Muscle layer of duodenum (tissue), 2 donors: Measurements from ENCODE around the gene CUBN.
"Not testable (repeated sequence)": the region's sequence is repeated elsewhere in the genome, so short reads cannot be mapped to it uniquely, and the experiment has no call there.

Experiments
- H3K27ac ChIP-seq: one replicate; pipeline ENCODE4 v1.7.0; 2013; ENCODE audit warnings: mild to moderate bottlenecking, low read length
- H3K27me3 ChIP-seq: one replicate; pipeline ENCODE4 v1.7.0; 2013; ENCODE audit warnings: low read depth, mild to moderate bottlenecking, control low read depth, low read length
- H3K36me3 ChIP-seq, 2 donors: one replicate each; pipeline ENCODE4 v1.7.0; 2013; ENCODE audit warnings: low read length in 2 of 2, control low read depth in 1 of 2, mild to moderate bottlenecking in 1 of 2; ENCODE audit not compliant: insufficient read depth in 2 of 2, control insufficient read depth in 1 of 2
- H3K4me1 ChIP-seq, 2 donors: one replicate each; pipeline ENCODE4 v1.7.0; 2013; ENCODE audit warnings: low read length in 2 of 2, mild to moderate bottlenecking in 2 of 2, control low read depth in 1 of 2, moderate library complexity in 1 of 2; ENCODE audit not compliant: insufficient read depth in 2 of 2, control insufficient read depth in 1 of 2
- H3K4me3 ChIP-seq, 2 donors: one replicate each; pipeline ENCODE4 v1.7.0; 2013; ENCODE audit warnings: low read length in 2 of 2, low read depth in 1 of 2, mild to moderate bottlenecking in 1 of 2
- H3K9me3 ChIP-seq, 2 donors: one replicate each; pipeline ENCODE4 v1.7.0; 2013; ENCODE audit warnings: low read length in 2 of 2, control low read depth in 1 of 2, mild to moderate bottlenecking in 1 of 2; ENCODE audit not compliant: control insufficient read depth in 1 of 2
- donor health status: healthy.

Gene CUBN

GRCh38 chr10:17022896-17023295 lies 106.7 kb downstream of the CUBN start:
- H3K4me1 ChIP-seq: peaks cover 4 to 23% of the 10 kb centered on the region in 2 donors
- H3K36me3 ChIP-seq: peaks cover 0 to 19% of the 10 kb centered on the region in 2 donors
- H3K4me3 ChIP-seq: no peak overlapping the region
- H3K27me3 ChIP-seq: no peaks in the 10 kb centered on the region
- H3K27ac ChIP-seq: peak overlapping the region; percentile 89
- H3K9me3 ChIP-seq: peaks cover 0 to 2% of the 10 kb centered on the region in 2 donors

- Histone ChIP-seq H3K27me3 (no peaks in the 10 kb centered on the region), H3K4me3 (no peak overlapping the region), H3K27ac (peak overlapping the region; percentile 89), H3K36me3 (peaks cover 0 to 19% of the 10 kb centered on the region in 2 donors), H3K4me1 (peaks cover 4 to 23% of the 10 kb centered on the region in 2 donors), H3K9me3 (peaks cover 0 to 2% of the 10 kb centered on the region in 2 donors)
Observed at GRCh38 chr10:17022466-17022825, 107.2 kb downstream of the CUBN start.

GRCh38 chr10:17021656-17022465 lies 107.8 kb downstream of the CUBN start:
- Histone ChIP-seq H3K4me3 (no peak overlapping the region), H3K4me1 (peaks cover 4 to 23% of the 10 kb centered on the region in 2 donors), H3K27ac (no peak overlapping the region), H3K9me3 (peaks cover 0 to 2% of the 10 kb centered on the region in 2 donors), H3K36me3 (peaks cover 0 to 16% of the 10 kb centered on the region in 2 donors), H3K27me3 (no peaks in the 10 kb centered on the region)

- no peak overlapping the region for H3K27ac ChIP-seq
- no peak overlapping the region for H3K4me3 ChIP-seq
- H3K4me1 ChIP-seq: peaks cover 0 to 14% of the 10 kb centered on the region in 2 donors
- H3K9me3 ChIP-seq: peaks cover 0 to 2% of the 10 kb centered on the region in 2 donors
- no peaks in the 10 kb centered on the region for H3K27me3 ChIP-seq
- H3K36me3 ChIP-seq: peaks cover 0 to 7% of the 10 kb centered on the region in 2 donors
Observed at GRCh38 chr10:17019696-17020095, 109.9 kb downstream of the CUBN start.

- not testable (repeated sequence) for H3K4me3 ChIP-seq, H3K9me3 ChIP-seq, H3K27me3 ChIP-seq, H3K27ac ChIP-seq, H3K36me3 ChIP-seq
- H3K4me1 ChIP-seq: peaks cover 5 to 14% of the 10 kb centered on the region in 2 donors
Observed at GRCh38 chr10:17013131-17013983, 116.3 kb downstream of the CUBN start.

- not testable (repeated sequence) for H3K36me3 ChIP-seq, H3K4me3 ChIP-seq, H3K9me3 ChIP-seq, H3K27ac ChIP-seq, H3K27me3 ChIP-seq
- H3K4me1 ChIP-seq: peaks cover 5 to 17% of the 10 kb centered on the region in 2 donors
Observed at GRCh38 chr10:17012731-17013130, 116.9 kb downstream of the CUBN start.

- H3K36me3 ChIP-seq: no peaks in the 10 kb centered on the region
- H3K4me1 ChIP-seq: peaks cover 5 to 17% of the 10 kb centered on the region in 2 donors
- no peaks in the 10 kb centered on the region for H3K27me3 ChIP-seq
- no peak overlapping the region for H3K4me3 ChIP-seq
- H3K9me3 ChIP-seq: no peaks in the 10 kb centered on the region
- peak overlapping the region; percentile 58 for H3K27ac ChIP-seq
Observed at GRCh38 chr10:17010363-17011145, 119.1 kb downstream of the CUBN start.

GRCh38 chr10:17009212-17009700 lies 120.4 kb downstream of the CUBN start:
- no peaks in the 10 kb centered on the region for H3K36me3 ChIP-seq
- no peaks in the 10 kb centered on the region for H3K9me3 ChIP-seq
- H3K4me1 ChIP-seq: peaks cover 5 to 17% of the 10 kb centered on the region in 2 donors
- H3K4me3 ChIP-seq: no peak overlapping the region
- peak overlapping the region; percentile 58 for H3K27ac ChIP-seq
- H3K27me3 ChIP-seq: no peaks in the 10 kb centered on the region

- Histone ChIP-seq H3K36me3 (peaks cover 0 to 8% of the 10 kb centered on the region in 2 donors), H3K4me1 (peaks cover 10 to 24% of the 10 kb centered on the region in 2 donors), H3K27ac (peak overlapping the region; percentile 68), H3K27me3 (no peaks in the 10 kb centered on the region), H3K9me3 (no peaks in the 10 kb centered on the region), H3K4me3 (no peak overlapping the region)
Observed at GRCh38 chr10:17007418-17007770, 122.2 kb downstream of the CUBN start.

GRCh38 chr10:17006631-17007417 lies 122.8 kb downstream of the CUBN start:
- no peaks in the 10 kb centered on the region for H3K27me3 ChIP-seq
- peak overlapping the region; percentile 68 for H3K27ac ChIP-seq
- H3K4me3 ChIP-seq: no peak overlapping the region
- peaks cover 0 to 10% of the 10 kb centered on the region in 2 donors for H3K36me3 ChIP-seq
- no peaks in the 10 kb centered on the region for H3K9me3 ChIP-seq
- peaks cover 10 to 24% of the 10 kb centered on the region in 2 donors for H3K4me1 ChIP-seq
